UCSD-AML1 (cell line): ENCODE results near the gene LRRN2.
"Not testable (repeated sequence)": the region's sequence is repeated elsewhere in the genome, so short reads cannot be mapped to it uniquely, and the experiment has no call there.

Experiments used
- DNase-seq: peaks from one replicate; lab custom pipeline; 2025; ENCODE audit not compliant: unreplicated experiment; lab: John Stamatoyannopoulos, UW

The LRRN2 gene

GRCh38 chr1:204576422-204576821 is 109.1 kb downstream of the LRRN2 start:
- DNase-seq = no peak

- no peak for DNase-seq
Observed at GRCh38 chr1:204575221-204576190, 110.0 kb downstream of the LRRN2 start.

GRCh38 chr1:204574865-204575163 is 110.7 kb downstream of the LRRN2 start:
- no peak for DNase-seq

GRCh38 chr1:204574016-204574864 is 111.3 kb downstream of the LRRN2 start:
- no peak for DNase-seq

- no peak for DNase-seq
Observed at GRCh38 chr1:204572923-204573922, 112.3 kb downstream of the LRRN2 start.

- DNase-seq = no peak
Observed at GRCh38 chr1:204571631-204572030, 113.9 kb downstream of the LRRN2 start.

GRCh38 chr1:204571128-204571527 is 114.4 kb downstream of the LRRN2 start:
- no peak for DNase-seq

GRCh38 chr1:204570021-204570420 is 115.5 kb downstream of the LRRN2 start:
- DNase-seq = not testable (repeated sequence)

GRCh38 chr1:204569478-204569877 is 116.1 kb downstream of the LRRN2 start:
- DNase-seq = no peak

GRCh38 chr1:204568576-204569315 is 116.8 kb downstream of the LRRN2 start:
- no peak for DNase-seq
